Cerebellar cortex (tissue), 1 donor: Measurements from ENCODE around the gene HMGN1.

Experiments used
- DNase-seq: peaks from one replicate; pipeline ENCODE4 v3.0.0-alpha.2; 2015; ENCODE audit warnings: low spot score

Gene HMGN1

DNA sequence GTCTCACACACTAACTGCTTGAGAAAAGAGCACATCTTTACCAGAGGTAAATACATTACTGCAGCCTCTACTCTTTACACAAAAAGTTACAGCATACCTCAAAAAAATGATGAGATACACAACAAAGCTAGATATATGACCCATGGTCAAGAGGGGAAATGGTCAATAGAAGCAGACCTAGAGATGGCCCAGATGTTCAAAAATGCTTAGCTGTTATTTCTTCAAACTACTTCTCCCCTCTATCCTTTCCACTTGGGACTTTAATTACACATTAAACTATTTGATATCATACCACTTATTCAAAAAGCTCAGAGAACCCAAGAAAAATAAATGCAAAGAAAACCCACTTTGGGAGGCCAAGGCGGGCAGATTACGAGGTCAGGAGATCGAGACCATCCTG lies 48.3 kb downstream of the HMGN1 start:
- DNase-seq = no peak

DNA sequence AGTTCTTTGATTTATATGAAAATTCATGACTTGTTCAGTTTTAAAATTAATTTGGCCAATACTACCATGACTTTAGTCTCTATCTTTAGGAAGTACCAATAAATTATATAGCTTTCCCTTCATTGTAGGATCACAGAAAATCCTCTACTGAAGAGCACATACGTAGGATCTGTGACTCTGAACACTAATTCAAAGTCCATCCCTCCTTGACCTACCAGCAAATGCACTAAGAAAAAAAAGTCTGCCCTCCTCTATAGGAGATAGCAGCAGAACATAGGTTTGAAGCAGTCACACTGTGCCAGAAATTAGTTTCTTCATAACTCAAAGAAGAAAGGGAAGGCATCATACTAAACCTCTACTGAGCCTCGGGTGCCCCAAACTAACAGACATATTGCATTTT lies 52.0 kb downstream of the HMGN1 start:
- DNase-seq = no peak
